ENCODE measurements around the gene TPH1.

Gene TPH1

DNA sequence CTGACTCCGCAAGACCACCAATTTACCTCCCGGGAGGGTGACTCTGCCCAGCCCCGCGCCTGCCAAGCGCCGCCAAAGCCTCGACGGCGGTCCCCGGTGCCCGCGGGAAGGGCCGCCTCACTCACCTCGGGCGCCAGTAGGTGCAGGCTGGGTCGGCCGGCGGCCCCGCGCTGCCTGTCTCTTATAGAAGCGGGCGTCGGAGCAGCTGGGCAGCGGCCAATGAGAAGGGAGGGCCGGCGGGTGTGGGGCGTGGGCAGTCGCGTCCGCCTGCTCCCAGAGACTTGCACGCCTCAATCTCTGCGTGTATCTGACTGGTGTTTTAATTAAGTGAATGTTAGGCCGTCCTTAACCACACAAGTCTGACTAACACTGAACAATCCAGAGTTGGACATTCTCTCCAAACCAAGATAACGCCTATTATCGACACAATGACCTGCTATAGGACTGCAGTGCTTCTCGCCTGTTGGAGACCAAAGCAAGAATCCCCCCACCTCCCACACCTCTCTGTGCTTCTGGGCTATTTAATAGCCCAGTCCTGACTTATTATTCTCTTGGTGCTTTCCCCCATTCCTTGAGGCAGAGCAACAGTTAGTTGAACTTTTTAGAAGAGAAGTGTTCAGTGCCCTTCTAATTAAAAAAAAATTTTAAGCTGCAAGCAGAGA is at the start of gene TPH1:
Gene TPH1, minus strand, starts transcription at position 154 of the 662 bp plus-strand sequence. CDS start 5,507 bp downstream, outside the sequence.
- DNase-seq, result no peak

DNA sequence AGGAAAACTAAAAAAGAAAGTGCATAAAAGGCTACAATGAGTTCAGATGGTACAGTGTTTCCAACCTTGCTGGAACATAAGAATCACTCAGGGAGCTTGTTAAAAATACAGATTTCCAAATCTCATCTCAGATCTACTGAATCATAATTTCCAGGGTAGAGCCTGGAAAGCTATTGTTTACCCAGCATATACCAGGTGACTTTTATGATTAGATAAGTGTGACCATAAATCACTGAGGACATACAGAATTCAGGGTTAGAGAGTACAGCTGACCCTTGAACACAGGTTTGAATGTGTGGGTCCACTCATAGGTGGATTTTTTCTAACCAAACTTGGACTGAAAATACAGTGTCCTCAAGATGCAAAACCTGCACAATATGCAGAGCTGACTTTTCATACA is 47.9 kb upstream of the TPH1 start:
- no peak for DNase-seq

DNA sequence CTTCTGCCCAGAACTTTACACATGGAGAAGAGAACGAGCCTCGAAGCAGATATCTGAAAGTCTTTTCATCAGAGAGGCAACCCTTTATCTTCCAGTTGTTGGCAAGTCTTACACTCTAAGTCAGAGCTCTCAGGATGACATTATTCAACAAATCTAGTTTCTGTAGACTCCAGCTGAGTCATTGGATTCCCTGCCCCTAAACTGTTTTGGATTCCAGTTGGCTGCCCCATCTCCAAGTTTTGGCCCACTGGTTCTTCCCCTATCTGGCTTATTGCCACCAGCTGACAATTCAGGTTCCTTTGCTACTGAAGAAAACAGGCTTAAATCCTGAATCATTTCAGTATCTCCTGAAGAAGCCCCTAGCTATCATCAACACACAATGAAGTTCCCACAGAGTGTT is 45.7 kb upstream of the TPH1 start:
- no peak for DNase-seq

DNA sequence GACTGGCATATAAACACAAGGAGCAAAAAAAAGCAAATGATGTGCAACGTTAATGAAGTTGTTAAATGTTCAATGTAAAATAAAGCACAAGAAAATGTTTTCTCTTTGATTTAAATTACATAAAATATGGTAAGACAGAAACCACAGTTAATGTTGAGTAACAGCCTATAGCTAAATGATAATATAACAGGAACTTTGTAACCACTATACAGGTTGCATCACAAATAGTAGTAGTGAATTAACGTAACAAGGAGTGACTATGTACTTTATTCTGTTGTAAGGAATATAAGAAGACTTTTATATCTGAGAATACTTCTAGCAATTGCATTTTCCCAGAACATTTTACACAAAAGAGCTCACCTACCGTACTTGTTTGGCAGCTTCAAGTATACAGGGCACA is 42.9 kb upstream of the TPH1 start:
- no peak for DNase-seq

DNA sequence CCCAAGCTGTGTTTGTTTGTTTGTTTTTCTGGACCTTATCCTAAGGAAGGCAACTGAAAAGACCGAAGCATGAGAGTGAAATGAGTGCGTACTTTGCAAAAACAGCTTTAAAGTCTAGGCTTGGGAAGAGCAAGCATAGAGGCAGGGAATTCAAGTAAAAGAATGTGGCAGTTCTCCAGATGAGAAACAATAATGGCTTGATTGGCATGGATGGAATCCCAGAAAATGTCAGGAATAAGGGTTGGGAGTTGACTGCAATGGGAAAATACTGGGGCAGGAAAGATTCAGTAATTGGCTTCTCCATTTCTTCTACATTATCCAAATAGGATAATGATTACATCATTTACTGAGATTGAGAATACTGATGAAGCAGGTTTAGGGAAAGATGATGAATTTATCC is 42.3 kb upstream of the TPH1 start:
- DNase-seq, result no peak

DNA sequence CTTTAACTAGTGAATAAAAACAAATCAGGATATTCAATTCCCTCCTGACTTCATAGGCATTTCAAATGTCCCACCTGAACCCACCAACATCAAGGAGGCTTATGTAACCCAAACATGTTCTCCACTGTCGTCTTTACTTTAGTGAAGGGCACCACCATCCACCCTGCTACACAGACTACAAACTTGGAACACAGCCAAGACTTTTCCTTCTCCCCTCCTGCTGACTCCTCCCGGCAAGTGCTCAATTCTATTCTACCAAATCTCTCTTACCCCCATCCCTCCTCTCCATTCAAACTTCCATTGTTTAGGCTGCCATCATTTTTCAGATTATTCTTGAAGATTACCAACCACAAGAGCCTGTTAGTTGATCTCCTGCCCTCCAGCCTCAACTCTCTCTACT is 35.5 kb upstream of the TPH1 start:
- no peak for DNase-seq

DNA sequence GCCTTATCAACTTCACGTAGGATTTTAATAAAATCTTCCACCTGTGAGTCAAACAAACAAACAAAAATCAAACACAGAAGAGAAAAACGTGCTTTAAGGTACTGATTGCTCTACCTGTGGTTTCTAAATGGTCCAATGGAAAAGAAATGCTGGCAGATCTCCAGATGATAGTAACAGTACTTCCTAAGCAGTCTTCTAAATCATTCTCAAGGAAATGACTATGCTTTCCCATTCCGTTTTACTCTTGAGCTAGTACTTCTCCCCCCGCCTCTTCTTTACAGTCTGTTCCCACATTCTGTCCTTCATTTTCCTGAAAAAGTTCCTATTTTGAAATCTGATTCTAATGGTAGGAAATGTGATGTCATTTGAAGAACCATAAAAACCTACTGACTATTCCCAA is 34.4 kb upstream of the TPH1 start:
- no peak for DNase-seq

DNA sequence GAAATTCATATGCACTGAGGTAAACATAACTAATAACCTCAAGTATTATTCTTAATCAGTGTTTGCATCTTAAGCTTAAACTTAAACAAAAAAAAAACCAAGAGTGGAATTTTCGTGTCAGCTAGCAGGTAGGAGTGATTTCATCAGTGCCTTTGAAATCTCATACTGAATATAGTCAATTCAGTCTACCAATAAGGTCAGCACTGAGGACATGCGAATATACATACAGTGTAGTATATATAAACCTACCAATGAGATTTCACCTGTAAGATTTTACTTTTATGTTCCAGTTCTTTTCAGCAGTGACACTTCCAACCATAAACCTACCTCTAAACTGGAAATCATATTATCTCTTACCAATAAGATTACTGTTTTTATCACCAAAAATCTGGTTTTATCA is 32.8 kb upstream of the TPH1 start:
- no peak for DNase-seq

DNA sequence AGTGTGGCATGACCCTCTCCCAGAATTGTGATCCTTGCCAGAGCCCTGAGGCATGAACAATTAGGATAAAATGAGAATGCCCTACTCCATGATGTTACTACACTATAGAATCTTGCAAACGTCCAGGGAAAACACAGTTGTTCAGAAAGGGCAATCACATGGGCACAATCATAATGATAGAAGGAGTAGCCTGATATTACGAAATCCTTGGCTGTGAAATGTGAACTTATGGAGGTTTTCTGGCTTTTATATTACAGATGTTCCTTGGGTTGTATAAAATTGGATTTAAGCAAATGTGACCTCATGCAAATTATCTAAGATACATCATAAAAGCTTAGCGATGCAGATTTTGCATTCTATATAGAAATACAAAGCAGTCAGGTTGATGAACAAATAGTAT is 29.4 kb upstream of the TPH1 start:
- DNase-seq, result no peak

DNA sequence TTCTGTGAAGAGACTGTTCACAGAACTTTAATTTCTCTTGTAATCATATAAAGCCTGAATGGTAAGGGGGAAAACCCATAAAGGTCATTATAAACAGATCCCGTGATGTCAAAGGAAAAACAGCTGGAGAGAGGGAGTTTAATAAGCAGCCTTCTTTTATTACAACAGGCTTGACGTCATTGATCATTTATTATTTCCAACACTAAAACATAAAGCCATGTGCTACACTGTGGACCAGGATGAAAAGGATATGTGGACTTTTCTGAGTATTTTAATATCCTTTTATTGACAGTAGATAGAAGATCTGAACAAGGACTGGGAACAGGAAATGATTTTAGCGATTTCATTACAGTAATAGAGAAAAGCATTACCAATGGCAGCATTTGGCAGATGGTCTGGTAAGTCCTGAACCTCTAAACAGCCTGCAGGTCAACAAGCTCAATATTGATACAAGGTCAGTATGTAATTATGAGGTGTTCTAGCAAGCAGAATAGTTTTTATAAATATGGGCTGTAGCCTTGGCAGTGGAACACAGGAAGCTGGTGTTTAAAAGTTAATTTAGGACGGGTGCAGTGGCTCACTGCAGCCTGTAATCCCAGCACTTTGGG is 25.1 kb upstream of the TPH1 start:
- no peak for DNase-seq

DNA sequence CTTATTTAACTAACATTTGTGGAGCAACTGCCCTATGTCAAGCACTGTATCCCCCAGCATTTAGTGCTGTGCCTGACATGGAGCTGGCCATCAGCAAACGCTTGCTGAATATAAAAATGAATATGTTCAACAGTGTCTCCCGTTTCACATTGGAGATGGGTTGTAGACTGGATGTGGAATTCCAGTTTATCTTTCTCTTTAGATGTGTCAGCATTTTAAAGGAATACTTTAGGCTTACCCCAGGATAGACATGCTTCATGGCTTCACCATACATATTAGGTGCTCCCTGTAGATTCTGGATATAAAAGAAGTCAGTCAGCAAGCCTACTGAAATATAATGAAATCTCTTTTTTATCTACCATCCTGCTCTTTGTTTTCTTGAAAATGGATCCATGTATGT is 21.3 kb upstream of the TPH1 start:
- DNase-seq, result no peak

DNA sequence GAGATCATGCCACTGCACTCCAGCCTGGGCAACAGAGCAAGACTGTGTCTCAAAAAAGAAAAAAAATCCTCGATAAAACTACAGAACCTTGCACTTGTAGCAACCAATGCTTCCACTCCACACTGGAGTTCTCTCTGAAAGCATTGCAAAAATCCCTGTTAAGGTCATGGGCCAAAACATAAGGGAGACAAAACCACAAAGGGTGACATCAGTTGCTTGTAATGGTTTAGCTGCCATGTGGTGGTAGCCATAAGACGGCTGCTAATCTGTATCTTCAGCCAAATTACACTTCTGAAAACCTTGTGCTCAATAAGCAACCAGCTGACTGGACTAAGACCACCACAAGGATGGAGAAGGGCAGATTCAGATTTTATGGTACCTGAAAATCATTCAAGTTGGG is 20.6 kb upstream of the TPH1 start:
- DNase-seq, result no peak

DNA sequence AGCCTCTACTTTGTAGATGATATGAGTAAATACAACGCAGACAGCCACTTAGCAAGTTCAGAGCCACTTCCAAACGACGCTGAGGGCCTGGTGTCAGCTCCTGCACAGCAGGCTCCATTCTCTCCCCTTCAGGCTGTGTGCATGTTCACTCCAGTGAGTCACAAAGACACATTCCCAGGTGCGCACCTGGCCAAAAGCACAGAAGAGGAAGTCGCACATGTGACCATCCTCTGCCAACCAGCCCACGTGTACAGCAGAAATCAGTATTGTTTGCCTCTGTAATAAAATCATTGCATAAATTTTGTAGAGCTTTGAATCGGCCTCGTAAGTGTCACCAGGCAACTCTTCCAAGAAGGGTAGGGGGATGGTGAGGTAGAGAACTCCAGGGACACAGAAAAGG is 19.5 kb upstream of the TPH1 start:
- DNase-seq, result no peak

DNA sequence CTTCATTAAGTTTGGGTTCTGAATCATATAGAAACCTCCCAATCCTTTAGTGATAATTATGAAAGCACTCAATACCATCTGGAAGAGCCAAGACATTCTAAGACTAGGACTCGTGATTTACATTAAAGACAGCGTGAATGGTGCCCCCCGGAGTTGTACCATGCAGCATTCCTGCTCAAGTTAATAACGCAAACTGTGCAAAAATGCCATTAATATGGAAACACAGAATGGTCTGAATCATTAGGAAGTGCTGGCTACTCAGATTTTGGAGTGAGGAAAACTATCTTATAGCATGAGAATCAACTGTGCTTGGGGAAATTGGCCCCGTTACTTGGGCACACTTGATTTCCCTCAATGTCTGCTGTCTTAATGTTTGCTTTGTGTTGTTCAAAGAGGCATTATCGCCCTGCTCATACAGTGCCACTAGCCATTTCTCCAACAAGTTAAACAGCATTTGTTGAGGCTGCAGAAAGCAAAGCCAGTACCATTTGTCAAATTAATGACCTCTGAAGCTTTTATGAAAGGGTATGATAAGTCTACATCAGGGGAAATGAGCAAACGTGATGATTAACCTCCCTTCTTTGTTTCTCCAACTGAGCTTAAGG is 18.5 kb upstream of the TPH1 start:
- no peak for DNase-seq

DNA sequence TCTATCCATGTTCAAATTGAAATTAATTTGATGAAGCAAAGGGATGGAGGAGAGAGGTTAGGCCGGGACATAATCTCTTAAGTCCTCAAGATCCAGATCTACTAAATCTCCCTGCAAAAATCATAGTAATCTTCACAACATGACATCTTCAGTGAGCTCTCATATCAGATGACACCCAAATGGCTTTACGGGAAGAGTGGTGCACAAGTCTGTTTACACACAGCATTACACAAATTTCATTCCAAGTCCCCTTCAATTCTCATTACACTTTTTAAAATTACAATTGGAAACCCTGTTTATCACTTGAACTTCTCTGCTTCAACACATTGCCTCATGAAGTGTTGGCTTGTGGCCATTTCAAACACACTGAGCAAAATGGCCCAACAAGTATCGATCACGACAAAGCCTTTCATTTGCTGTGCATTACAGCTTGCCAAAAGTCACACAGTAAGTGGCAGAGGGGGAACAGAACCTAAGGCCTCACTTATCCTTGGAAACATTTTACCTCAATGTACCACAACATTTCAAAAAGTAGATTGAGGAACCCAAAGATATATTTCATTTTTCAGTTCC is 17.9 kb upstream of the TPH1 start:
- no peak for DNase-seq

DNA sequence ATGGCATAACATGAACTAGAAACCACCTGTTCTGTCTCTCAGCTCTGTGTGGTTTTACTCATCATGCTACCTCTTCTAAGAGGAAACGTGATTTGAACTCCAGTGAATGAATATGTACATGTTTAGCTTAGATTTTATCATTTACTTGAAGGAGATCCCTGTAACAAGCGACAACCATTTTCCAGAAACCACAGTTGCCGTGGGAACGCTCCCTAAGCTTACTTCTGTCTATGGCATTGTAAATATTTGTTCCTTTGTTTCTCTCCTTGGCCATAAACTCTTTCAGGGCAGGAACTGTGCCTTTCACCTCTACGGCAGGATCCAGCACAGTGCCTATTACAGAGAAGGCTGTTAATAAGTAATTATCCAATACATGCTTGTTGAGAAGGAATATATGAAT is 17.1 kb upstream of the TPH1 start:
- DNase-seq, result no peak

DNA sequence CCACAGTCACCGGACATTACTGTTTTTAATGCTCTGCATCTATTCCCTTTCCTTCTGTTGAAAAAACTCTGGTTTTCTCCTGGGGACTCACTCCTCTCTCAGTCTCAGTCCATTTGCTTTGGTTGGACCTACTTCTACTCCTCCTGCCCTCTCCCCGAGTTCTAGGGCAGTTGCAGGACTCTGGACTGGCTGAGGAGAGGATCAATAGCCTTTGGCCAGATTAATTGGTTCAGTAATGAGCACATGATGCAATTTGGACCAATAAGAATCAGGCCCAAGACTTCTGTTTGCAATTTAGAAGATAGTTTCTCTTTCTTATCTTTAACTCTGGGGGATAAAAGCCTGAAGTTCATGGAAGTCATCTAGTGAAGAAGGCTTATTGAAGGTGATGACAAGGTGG is 15.3 kb upstream of the TPH1 start:
- no peak for DNase-seq

DNA sequence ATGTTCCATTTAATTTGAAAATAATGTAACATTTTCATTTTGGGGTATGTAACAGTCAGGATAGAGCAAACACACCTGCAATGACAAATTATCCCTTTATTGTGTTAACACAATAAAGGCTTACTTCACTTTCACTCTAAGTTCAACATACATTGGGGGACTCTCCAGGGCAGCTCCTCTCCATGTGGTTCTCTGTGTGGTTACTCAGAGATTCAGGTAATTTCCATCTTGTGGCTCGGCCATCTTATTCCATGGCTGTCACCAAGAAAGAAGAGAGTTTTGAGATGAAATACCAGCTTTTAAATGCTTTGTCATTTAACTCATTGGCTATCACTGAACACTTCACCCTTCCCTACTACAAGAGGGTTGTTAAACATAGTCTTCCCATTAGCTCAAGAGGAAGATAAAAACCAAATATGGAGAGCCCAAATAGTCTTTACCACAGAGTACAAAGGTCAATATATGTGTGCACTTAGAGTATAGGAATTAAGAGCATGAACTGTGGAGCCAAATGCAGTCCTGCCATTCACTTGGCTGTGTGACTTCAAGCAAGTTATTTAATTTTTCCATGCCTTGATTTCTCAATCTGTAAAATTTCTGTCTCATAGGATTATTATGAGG is 10.6 kb upstream of the TPH1 start:
- DNase-seq, result no peak

DNA sequence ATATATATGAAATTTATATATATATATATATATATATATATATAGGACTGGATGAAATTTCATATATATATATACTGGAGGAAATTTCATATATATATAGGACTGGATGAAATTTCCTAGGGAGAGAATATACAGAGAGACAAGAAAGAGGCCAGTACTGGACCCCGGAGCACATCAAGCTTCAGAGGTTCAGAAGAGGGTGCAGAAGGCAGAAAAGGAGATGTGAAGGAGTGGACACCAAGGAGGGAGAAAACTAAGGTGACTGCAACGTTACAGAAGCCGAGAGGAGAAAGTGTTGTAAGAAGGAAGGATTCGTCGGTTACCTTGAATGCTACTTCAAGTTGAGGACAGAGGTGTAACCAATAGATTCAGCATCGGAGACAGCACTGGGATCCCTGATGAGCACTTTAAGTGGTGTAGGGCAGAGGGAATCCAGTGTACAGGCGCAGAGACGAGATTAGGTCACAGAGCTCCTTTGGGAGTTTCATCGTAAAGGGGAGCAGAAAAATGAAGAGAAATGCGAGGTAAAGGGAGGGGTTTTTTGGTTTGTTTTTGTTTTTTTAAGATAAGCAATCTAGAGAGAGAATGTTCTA is 8.5 kb upstream of the TPH1 start:
- DNase-seq, result no peak

DNA sequence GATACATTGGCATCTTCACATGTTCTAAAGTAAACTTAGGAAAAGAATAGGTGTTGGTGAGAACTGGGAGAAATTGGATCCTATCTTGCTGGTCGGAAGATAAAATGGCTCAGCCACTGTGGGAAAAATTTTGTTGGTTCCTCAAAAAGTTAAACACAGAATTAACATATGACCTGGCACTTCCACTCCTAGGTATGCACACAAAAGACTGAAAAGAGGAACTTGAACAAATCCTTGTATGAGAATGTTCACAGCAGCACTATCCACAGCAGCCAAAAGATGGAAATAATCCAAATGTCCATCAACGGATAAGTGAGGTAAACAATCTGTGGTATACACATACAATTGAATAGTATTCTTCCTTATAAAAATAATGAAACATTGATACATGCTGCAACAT is 4.8 kb upstream of the TPH1 start:
- DNase-seq, result no peak

DNA sequence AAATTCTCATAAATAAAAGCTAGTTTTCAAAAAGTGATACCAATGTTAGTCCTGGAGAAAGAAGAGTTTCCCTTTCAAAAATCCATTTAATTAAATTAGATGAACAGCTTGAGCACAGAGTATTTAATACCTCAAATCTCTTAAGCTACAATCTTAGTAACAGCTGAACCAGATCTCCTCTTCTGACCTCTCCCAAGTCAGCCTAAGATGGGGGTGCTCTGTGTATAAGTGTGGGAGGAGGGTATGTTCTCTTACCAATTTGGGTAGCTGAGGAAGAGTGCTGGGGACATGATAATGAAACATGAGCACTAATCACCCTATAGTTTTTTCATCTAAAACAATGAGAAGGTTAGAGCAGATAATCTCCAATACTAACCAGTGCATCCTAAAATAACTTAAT is 9.6 kb downstream of the TPH1 start:
- no peak for DNase-seq

DNA sequence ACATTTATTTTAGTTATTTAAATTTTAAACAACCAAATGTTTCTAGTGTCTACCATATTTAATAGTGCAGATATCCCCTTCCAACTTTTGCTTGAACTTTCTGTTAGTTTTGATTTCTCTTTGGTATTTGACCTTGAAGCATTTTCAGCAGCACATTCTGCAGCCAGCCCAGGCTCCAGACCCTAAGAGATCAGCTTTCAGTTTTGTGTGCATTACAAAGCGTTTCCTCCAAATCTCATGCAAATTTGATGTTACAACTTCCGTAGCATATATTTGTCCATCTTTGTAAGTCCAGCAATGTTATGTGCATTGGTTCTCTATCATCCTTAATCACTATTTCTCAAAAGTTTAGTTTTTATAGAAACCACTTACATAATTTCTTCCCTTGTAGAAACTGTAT is 18.6 kb downstream of the TPH1 start:
- no peak for DNase-seq

DNA sequence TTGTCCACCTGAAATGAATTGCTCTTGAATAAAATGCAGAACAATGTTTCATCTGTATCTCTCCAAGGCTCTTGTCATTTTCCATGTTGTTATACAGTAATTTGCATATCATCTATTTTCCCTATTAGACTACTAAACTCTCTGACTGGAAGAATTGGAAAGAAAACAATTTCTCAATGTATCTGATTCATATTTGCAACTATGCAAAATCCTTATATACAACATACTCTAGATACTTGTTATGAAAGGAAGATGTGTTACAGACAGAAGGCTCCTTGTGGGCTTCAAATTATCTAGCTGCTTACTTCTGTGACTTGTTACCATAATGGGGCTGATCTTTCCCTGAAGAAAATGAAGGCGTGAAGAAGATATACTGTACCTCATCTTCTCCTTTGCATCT is 23.6 kb downstream of the TPH1 start:
- no peak for DNase-seq

DNA sequence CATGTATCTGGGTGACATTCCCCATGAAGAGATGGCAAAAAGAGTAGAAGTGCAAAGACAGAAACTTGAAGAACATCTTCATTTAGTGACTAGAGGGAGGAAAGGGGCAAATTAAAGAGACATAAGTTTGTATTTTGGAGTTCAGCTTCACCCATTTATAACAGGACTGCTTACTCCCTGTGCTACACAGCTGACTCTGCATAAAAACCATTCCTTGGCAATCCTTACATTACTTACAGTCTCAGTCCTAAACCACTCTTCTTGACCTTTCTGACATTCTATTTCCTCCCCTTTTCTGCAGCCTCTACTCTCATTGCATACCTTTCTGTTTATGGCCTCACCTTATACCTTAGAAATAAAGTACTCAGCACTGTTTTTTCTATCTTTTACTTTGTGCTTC is 26.4 kb downstream of the TPH1 start:
- DNase-seq, result no peak
